BE2C (cell line): ENCODE data around the gene CFAP57.

Source experiments
- DNase-seq: peaks from one replicate; pipeline ENCODE4 v3.0.0-alpha.2; 2020
- H3K27me3 ChIP-seq: fragments of 250-450 bp; sonication (Bioruptor Pico); 2 replicates; pipeline ENCODE4 v1.5.1; 2020; ENCODE audit warnings: mild to moderate bottlenecking
- H3K36me3 ChIP-seq: fragments of 250-450 bp; sonication (Bioruptor Pico); 2 replicates; pipeline ENCODE4 v1.5.1; 2020; ENCODE audit warnings: mild to moderate bottlenecking
- H3K4me1 ChIP-seq: fragments of 250-450 bp; sonication (Bioruptor Pico); 2 replicates; pipeline ENCODE4 v1.5.1; 2020
- H3K4me3 ChIP-seq: 2 replicates; pipeline ENCODE4 v1.5.1; 2011; ENCODE audit warnings: low read depth, low read length
- H3K9me3 ChIP-seq: fragments of 250-450 bp; sonication (Bioruptor Pico); 2 replicates; pipeline ENCODE4 v1.5.1; 2020
- CTCF ChIP-seq: IDR thresholded peaks from 2 replicates; pipeline ENCODE4 v1.5.1; 2012; ENCODE audit warnings: mild to moderate bottlenecking, low read depth, low read length

Gene CFAP57

GRCh38 chr1:43184388-43184787, 12.3 kb downstream of the CFAP57 start:
- no peak overlapping the region for H3K4me3 ChIP-seq
- no peak for DNase-seq
- no peaks in the 10 kb centered on the region for H3K27me3 ChIP-seq
- H3K4me1 ChIP-seq, result no peaks in the 10 kb centered on the region
- no peaks in the 10 kb centered on the region for H3K9me3 ChIP-seq
- no peak for TF ChIP-seq CTCF
- no peaks in the 10 kb centered on the region for H3K36me3 ChIP-seq

- H3K36me3 ChIP-seq, result no peaks in the 10 kb centered on the region
- no peaks in the 10 kb centered on the region for H3K27me3 ChIP-seq
- H3K9me3 ChIP-seq, result no peaks in the 10 kb centered on the region
- no peaks in the 10 kb centered on the region for H3K4me1 ChIP-seq
- DNase-seq, result no peak
- no peak for TF ChIP-seq CTCF
- no peak overlapping the region for H3K4me3 ChIP-seq
These were observed 12.9 kb downstream of the CFAP57 start for GRCh38 chr1:43184995-43185394.

- no peak for TF ChIP-seq CTCF
- no peak overlapping the region for H3K4me3 ChIP-seq
- no peak for DNase-seq
These were observed 16.0 kb downstream of the CFAP57 start for GRCh38 chr1:43188106-43188505.

GRCh38 chr1:43194509-43194908, 22.4 kb downstream of the CFAP57 start:
- H3K9me3 ChIP-seq, result no peaks in the 10 kb centered on the region
- no peak overlapping the region for H3K4me3 ChIP-seq
- H3K36me3 ChIP-seq, result no peaks in the 10 kb centered on the region
- no peaks in the 10 kb centered on the region for H3K4me1 ChIP-seq
- no peak for DNase-seq
- TF ChIP-seq CTCF, result no peak
- H3K27me3 ChIP-seq, result no peaks in the 10 kb centered on the region

More at GRCh38 chr1:43188106-43188505, 16.0 kb downstream of the CFAP57 start:
- Histone ChIP-seq H3K9me3 (no peaks in the 10 kb centered on the region), H3K27me3 (no peaks in the 10 kb centered on the region), H3K36me3 (no peaks in the 10 kb centered on the region), H3K4me1 (no peaks in the 10 kb centered on the region)

GRCh38 chr1:43197343-43198127, 25.4 kb downstream of the CFAP57 start:
- no peaks in the 10 kb centered on the region for H3K4me1 ChIP-seq
- H3K4me3 ChIP-seq, result no peak overlapping the region
- H3K36me3 ChIP-seq, result no peaks in the 10 kb centered on the region
- TF ChIP-seq CTCF, result no peak
- H3K9me3 ChIP-seq, result no peaks in the 10 kb centered on the region
- H3K27me3 ChIP-seq, result no peaks in the 10 kb centered on the region
- DNase-seq, result no peak

- Histone ChIP-seq H3K4me1 (no peaks in the 10 kb centered on the region), H3K9me3 (no peaks in the 10 kb centered on the region), H3K4me3 (no peak overlapping the region), H3K36me3 (no peaks in the 10 kb centered on the region), H3K27me3 (no peaks in the 10 kb centered on the region)
- no peak for TF ChIP-seq CTCF
- no peak for DNase-seq
These were observed 27.1 kb downstream of the CFAP57 start for GRCh38 chr1:43199093-43199726.
